ENCODE measurements around the gene SGIP1.

The SGIP1 gene

DNA sequence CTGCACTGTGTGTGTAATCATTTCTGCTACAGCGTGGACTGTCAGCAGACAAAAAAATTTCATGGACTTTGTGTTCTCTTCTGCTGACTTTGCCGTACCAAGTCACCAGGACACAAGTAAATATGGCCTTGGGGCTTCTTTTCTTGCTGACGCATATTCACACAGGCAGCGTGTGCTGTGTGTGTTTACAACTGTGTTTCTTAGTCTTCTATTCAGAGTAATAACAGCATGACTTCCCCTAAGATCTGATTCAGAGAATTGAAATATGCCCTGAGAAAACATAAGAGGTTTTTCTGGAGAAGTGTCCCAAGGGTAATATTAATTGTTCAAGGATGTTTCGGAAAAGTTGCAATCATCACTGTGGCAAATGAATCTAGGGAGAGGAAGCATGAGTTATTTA is 171.2 kb downstream of the SGIP1 start:
- Histone ChIP-seq H3K4me2 (ENCODE audit: low read length) (no peak overlapping the region), H3K27ac (ENCODE audit: low read depth, low read length, poor library complexity, severe bottlenecking) (no peak overlapping the region)

DNA sequence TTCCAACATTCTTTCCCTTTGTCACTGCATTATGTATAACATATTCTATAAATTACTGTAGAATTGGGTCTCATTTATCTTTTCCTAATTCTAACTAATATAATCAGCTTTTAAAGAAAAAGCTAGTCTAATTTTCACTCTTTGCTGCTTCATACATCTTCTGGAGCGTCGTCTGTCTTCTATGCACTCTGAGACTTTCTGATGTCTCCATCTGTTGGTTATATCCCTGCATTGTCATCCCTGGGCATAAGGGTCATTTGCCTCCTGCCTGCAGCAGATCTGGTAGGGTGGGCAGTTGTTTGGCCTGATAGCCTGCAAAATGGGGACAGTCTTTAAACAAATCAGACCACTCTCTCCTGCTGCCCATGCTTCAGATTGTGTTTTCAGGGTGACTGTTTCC is 177.5 kb downstream of the SGIP1 start:
- Histone ChIP-seq H3K27ac (ENCODE audit: low read depth, low read length, poor library complexity, severe bottlenecking) (no peak overlapping the region), H3K4me1 (ENCODE audit: insufficient read depth, low read length, severe bottlenecking) (no peaks in the 10 kb centered on the region), H3F3A (ENCODE audit: insufficient read depth, low read length) (no peaks in the 10 kb centered on the region), H3K9ac (ENCODE audit: low read length) (no peak overlapping the region), H3K79me2 (ENCODE audit: insufficient read depth, low read length) (no peaks in the 10 kb centered on the region), H3K4me2 (ENCODE audit: low read length) (no peak overlapping the region), H3K36me3 (ENCODE audit: insufficient read depth, low read length) (no peaks in the 10 kb centered on the region), H4K20me1 (ENCODE audit: insufficient read depth, low read length) (no peaks in the 10 kb centered on the region), H3K27me3 (ENCODE audit: insufficient read depth, low read length) (no peaks in the 10 kb centered on the region), H3K4me3 (ENCODE audit: low read depth, low read length, poor library complexity, severe bottlenecking) (no peak overlapping the region), H3K9me2 (ENCODE audit: low read depth, low read length) (peaks cover 4% of the 10 kb centered on the region; the same call in 1 of the 2 replicates), H2AFZ (ENCODE audit: low read length) (no peak overlapping the region), H3K9me3 (ENCODE audit: low read length) (no peaks in the 10 kb centered on the region)
- no peak for TF ChIP-seq EZH2 (IDR thresholded peaks at IDR 0.05; ENCODE audit: borderline replicate concordance, low read length)
- TF ChIP-seq, protein P1, sequence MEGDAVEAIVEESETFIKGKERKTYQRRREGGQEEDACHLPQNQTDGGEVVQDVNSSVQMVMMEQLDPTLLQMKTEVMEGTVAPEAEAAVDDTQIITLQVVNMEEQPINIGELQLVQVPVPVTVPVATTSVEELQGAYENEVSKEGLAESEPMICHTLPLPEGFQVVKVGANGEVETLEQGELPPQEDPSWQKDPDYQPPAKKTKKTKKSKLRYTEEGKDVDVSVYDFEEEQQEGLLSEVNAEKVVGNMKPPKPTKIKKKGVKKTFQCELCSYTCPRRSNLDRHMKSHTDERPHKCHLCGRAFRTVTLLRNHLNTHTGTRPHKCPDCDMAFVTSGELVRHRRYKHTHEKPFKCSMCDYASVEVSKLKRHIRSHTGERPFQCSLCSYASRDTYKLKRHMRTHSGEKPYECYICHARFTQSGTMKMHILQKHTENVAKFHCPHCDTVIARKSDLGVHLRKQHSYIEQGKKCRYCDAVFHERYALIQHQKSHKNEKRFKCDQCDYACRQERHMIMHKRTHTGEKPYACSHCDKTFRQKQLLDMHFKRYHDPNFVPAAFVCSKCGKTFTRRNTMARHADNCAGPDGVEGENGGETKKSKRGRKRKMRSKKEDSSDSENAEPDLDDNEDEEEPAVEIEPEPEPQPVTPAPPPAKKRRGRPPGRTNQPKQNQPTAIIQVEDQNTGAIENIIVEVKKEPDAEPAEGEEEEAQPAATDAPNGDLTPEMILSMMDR (IDR thresholded peaks at IDR 0.05; ENCODE audit: low read length), result peak; percentile 13; the same call in 1 of the 2 replicates

More for the DNA sequence above, 171.2 kb downstream of the SGIP1 start:
- Histone ChIP-seq H3K9me2 (ENCODE audit: low read depth, low read length) (peaks cover 4% of the 10 kb centered on the region; the same call in 1 of the 2 replicates), H2AFZ (ENCODE audit: low read length) (no peak overlapping the region), H4K20me1 (ENCODE audit: insufficient read depth, low read length) (no peaks in the 10 kb centered on the region), H3K4me3 (ENCODE audit: low read depth, low read length, poor library complexity, severe bottlenecking) (no peak overlapping the region), H3F3A (ENCODE audit: insufficient read depth, low read length) (no peaks in the 10 kb centered on the region), H3K4me1 (ENCODE audit: insufficient read depth, low read length, severe bottlenecking) (no peaks in the 10 kb centered on the region), H3K79me2 (ENCODE audit: insufficient read depth, low read length) (no peaks in the 10 kb centered on the region), H3K27me3 (ENCODE audit: insufficient read depth, low read length) (no peaks in the 10 kb centered on the region), H3K9me3 (ENCODE audit: low read length) (no peaks in the 10 kb centered on the region), H3K36me3 (ENCODE audit: insufficient read depth, low read length) (no peaks in the 10 kb centered on the region), H3K9ac (ENCODE audit: low read length) (no peak overlapping the region)
- no peak for TF ChIP-seq EZH2 (IDR thresholded peaks at IDR 0.05; ENCODE audit: borderline replicate concordance, low read length)
- TF ChIP-seq, protein P1 (IDR thresholded peaks at IDR 0.05; ENCODE audit: low read length), result no peak

DNA sequence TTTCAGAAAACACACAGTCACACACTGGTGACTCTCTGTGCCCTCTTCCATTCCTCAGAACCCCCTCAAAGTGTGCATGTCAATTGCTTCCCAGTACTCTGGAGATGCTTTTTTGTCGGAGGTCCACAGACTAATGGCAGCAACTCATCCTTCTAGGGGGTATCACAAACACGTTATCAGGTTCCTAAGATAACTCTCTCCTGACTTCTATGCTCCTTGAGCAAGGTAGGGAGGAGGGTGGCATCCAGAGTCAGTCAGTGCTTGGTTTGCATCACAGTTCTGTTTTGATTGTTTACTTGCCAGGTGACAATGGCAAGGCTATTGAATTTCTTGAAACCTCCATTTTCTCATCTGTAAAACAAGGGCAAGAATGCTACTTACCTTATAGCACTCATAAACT is 178.9 kb downstream of the SGIP1 start:
- no peaks in the 10 kb centered on the region for H3K27me3 ChIP-seq (ENCODE audit: insufficient read depth, low read length)
- H3K27ac ChIP-seq (ENCODE audit: low read depth, low read length, poor library complexity, severe bottlenecking), result no peak overlapping the region
- H3K4me2 ChIP-seq (ENCODE audit: low read length), result no peak overlapping the region
- H3K9ac ChIP-seq (ENCODE audit: low read length), result no peak overlapping the region
- no peaks in the 10 kb centered on the region for H3K4me1 ChIP-seq (ENCODE audit: insufficient read depth, low read length, severe bottlenecking)
- H4K20me1 ChIP-seq (ENCODE audit: insufficient read depth, low read length), result no peaks in the 10 kb centered on the region
- no peak for TF ChIP-seq EZH2 (IDR thresholded peaks at IDR 0.05; ENCODE audit: borderline replicate concordance, low read length)
- TF ChIP-seq, protein P1 (IDR thresholded peaks at IDR 0.05; ENCODE audit: low read length), result no peak
- H3K4me3 ChIP-seq (ENCODE audit: low read depth, low read length, poor library complexity, severe bottlenecking), result no peak overlapping the region
- H3F3A ChIP-seq (ENCODE audit: insufficient read depth, low read length), result no peaks in the 10 kb centered on the region
- no peaks in the 10 kb centered on the region for H3K9me3 ChIP-seq (ENCODE audit: low read length)
- H3K36me3 ChIP-seq (ENCODE audit: insufficient read depth, low read length), result no peaks in the 10 kb centered on the region
- H3K79me2 ChIP-seq (ENCODE audit: insufficient read depth, low read length), result no peaks in the 10 kb centered on the region
- no peak overlapping the region for H2AFZ ChIP-seq (ENCODE audit: low read length)
- no peaks in the 10 kb centered on the region for H3K9me2 ChIP-seq (ENCODE audit: low read depth, low read length)
